NCI-H69 (cell line): ENCODE data around the gene CLEC16A.

ENCODE experiments used
- DNase-seq: peaks from one replicate; lab custom pipeline; 2025; lab: John Stamatoyannopoulos, UW

Gene CLEC16A, protein sequence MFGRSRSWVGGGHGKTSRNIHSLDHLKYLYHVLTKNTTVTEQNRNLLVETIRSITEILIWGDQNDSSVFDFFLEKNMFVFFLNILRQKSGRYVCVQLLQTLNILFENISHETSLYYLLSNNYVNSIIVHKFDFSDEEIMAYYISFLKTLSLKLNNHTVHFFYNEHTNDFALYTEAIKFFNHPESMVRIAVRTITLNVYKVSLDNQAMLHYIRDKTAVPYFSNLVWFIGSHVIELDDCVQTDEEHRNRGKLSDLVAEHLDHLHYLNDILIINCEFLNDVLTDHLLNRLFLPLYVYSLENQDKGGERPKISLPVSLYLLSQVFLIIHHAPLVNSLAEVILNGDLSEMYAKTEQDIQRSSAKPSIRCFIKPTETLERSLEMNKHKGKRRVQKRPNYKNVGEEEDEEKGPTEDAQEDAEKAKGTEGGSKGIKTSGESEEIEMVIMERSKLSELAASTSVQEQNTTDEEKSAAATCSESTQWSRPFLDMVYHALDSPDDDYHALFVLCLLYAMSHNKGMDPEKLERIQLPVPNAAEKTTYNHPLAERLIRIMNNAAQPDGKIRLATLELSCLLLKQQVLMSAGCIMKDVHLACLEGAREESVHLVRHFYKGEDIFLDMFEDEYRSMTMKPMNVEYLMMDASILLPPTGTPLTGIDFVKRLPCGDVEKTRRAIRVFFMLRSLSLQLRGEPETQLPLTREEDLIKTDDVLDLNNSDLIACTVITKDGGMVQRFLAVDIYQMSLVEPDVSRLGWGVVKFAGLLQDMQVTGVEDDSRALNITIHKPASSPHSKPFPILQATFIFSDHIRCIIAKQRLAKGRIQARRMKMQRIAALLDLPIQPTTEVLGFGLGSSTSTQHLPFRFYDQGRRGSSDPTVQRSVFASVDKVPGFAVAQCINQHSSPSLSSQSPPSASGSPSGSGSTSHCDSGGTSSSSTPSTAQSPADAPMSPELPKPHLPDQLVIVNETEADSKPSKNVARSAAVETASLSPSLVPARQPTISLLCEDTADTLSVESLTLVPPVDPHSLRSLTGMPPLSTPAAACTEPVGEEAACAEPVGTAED

DNA sequence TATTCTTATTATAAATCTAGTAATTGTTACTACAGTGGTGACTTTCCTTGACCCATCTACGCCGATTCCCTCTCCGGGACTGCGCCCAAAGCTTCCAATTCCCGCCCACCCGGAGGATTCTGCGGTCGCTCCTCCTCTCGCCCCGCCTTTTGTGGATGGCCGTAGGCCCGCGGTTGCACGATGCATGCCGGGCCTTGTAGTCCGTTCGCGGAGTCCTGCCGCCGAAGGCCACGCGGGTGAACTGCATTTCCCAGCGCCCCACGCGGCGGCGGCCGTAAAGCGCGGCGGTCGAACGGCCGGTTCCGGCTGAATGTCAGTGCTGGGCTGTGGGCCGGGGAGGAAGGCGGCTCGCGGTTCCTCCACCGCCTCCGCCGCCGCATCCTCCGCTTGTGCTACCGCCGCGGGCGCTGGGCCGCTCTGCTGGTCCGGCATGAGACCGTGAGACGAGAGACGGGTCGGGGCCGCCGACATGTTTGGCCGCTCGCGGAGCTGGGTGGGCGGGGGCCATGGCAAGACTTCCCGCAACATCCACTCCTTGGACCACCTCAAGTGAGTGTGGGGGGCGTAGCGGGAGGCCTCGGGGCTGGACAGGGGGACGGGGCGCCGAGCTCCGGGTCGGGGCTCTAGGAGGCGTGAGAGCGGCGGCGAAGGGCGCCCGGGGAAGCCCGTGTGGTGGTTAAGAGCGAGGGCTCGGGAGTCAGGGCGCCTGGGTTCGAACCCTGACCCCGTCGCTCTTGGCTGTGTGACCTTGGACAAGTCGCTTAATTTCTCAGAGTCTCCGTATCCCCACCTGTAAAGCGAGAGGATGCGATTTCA lies at the start of gene CLEC16A:
Gene CLEC16A (plus strand): TSS at position 316 of the 816 bp plus-strand sequence. CDS start 154 bp downstream, at position 470.
- DNase-seq: peak; percentile 99

DNA sequence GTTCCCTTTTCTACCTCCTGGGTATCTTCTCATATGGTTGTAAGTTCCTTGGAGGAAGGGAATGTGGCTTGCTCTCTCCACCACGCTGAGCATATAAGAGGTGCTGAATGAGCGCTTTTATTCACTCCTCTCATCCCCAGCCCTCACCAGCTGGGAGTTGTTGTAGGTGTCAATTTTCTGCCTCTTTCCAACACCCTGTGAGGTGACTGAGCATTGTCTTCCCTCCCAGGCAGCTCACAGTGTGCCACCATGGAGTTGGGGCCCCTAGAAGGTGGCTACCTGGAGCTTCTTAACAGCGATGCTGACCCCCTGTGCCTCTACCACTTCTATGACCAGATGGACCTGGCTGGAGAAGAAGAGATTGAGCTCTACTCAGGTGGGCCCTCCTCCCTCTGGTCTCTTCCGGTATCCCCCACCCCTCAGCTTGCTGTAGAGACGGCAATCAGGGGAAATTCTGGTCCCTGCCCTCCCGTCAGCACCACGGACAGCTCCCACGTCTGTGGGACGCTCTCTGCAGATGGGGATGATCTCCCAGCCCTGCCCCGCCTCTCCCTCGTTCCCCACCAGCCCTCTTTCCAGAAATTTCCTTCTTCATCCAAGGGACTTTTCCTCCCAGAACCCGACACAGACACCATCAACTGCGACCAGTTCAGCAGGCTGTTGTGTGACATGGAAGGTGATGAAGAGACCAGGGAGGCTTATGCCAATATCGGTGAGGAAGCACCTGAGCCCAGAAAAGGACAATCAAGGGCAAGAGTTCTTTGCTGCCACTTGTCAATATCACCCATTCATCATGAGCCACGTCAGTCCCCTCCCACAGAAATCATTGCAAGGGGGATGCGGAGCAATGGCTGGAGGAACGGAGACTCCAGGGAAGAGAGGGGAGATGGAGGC lies 49.1 kb upstream of the CLEC16A start:
- DNase-seq: no peak

DNA sequence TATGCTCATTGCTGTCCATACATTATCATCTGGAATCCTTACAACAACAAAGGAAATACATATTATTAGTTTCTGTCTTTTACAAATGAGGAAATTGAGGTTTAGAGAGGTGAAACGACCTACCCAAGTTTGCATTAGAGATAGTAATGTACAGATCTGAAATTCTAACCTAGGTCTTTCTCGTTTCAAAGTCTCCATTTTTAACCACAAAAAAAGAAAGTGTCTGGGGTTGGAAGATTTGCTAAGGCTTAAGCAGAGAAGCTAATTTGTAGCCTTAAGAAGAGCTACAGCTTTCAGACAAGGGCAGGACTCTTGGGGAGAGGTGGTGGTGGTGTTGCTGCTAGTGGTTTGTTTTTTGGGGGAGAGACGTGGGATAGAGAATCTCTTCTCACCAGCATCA lies 48.2 kb upstream of the CLEC16A start:
- no peak for DNase-seq

DNA sequence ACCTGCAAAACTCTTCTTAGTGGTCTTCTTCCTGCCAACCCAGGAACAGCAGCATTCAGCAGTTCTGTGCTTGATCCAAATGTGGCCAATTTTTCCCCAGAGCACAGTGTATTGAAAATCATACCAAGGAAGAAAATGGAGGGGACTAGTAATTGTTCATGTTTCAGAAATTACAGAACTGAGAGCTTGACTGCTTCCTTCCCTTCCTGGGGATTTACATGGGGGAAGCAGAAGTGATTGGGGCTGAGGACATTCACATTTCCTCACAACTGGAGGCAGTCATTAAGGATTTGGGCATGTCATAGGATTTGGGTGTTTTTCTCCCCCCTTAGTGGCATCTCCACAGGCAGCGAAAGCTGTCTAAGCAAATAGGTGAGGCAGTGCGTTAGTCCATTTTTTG lies 47.6 kb upstream of the CLEC16A start:
- no peak for DNase-seq

DNA sequence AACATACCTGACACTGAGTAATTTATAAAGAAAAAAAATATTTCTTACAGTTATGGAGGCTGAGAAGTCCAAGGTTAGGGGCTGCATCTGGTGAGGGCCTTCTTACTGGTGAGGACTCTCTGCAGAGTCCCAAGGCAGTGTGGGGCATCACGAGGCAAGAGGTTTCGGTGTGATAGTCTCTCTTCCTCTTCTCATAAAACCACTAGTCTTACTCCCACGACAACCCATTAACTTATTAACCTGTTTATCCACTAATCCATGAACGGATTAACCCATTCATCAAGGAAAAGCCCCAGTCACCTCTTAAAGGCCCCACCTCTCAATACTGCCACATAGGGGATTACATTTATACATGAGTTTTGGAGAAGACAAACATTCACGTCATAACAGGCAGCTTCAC lies 47.2 kb upstream of the CLEC16A start:
- DNase-seq: no peak

DNA sequence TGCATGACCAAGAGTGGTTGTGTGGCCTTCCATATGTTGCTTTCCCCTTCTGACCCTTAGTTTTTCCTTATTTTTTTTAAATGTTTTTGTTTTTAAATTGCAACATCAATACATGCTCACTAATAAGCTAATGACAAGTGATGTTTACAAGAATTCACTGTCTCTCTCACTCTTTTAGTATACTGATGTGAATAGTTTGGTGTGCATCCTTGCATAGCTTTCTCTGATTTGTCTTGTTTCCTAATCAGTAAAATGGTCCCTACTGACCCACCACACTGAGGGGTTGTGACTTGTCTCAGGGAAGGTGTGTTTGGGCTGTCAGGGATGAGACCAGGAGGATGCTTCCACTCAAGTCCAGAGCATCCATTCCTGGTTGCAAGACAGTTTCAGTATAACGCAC lies 41.4 kb upstream of the CLEC16A start:
- DNase-seq: no peak

DNA sequence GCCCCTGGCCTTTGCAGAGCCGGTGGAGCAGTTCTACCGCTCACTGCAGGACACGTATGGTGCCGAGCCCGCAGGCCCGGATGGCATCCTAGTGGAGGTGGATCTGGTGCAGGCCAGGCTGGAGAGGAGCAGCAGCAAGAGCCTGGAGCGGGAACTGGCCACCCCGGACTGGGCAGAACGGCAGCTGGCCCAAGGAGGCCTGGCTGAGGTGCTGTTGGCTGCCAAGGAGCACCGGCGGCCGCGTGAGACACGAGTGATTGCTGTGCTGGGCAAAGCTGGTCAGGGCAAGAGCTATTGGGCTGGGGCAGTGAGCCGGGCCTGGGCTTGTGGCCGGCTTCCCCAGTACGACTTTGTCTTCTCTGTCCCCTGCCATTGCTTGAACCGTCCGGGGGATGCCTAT lies 37.9 kb upstream of the CLEC16A start:
- no peak for DNase-seq

DNA sequence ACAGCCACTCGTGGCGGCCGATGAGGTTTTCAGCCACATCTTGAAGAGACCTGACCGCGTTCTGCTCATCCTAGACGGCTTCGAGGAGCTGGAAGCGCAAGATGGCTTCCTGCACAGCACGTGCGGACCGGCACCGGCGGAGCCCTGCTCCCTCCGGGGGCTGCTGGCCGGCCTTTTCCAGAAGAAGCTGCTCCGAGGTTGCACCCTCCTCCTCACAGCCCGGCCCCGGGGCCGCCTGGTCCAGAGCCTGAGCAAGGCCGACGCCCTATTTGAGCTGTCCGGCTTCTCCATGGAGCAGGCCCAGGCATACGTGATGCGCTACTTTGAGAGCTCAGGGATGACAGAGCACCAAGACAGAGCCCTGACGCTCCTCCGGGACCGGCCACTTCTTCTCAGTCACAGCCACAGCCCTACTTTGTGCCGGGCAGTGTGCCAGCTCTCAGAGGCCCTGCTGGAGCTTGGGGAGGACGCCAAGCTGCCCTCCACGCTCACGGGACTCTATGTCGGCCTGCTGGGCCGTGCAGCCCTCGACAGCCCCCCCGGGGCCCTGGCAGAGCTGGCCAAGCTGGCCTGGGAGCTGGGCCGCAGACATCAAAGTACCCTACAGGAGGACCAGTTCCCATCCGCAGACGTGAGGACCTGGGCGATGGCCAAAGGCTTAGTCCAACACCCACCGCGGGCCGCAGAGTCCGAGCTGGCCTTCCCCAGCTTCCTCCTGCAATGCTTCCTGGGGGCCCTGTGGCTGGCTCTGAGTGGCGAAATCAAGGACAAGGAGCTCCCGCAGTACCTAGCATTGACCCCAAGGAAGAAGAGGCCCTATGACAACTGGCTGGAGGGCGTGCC lies 37.2 kb upstream of the CLEC16A start:
- DNase-seq: no peak

DNA sequence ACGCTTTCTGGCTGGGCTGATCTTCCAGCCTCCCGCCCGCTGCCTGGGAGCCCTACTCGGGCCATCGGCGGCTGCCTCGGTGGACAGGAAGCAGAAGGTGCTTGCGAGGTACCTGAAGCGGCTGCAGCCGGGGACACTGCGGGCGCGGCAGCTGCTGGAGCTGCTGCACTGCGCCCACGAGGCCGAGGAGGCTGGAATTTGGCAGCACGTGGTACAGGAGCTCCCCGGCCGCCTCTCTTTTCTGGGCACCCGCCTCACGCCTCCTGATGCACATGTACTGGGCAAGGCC lies 36.7 kb upstream of the CLEC16A start:
- DNase-seq: peak; percentile 24

DNA sequence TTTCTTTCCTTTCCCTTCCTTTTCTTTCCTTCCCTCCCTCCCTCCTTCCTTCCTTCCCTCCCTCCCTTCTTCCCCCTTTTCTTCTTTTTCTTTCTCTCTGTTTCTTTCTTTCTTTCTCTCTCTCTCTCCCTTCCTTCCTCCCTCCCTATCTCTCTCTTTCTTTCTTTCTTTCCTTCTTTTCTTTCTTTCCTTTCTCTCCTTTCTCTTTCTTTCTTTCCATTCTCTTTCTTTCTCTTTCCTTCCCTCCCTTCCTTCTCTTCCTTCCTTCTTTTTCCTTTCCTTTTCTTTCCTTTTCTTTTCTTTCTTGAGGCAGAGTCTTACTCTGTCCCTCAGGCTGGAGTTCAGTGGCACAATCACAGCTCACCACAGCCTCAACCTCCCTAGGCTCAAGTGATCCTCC lies 33.1 kb upstream of the CLEC16A start:
- DNase-seq: no peak

DNA sequence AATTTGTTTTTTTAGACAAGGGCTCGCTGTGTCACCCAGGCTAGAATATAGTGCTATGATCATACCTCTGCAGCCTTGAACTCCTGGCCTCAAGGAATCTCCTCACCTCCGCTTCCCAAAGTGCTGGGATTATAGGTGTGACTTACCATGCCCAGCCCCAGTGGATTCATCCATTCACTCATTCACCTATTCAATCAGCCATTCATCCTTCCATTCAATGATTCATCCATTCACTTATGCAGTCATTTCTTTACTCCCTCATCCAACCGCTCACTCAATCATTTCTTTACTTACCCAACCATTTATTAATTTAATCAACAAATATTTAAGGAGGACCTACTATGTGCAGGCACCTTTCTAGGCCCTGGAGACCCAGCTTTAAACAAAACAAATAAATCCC lies 27.8 kb upstream of the CLEC16A start:
- DNase-seq: no peak

DNA sequence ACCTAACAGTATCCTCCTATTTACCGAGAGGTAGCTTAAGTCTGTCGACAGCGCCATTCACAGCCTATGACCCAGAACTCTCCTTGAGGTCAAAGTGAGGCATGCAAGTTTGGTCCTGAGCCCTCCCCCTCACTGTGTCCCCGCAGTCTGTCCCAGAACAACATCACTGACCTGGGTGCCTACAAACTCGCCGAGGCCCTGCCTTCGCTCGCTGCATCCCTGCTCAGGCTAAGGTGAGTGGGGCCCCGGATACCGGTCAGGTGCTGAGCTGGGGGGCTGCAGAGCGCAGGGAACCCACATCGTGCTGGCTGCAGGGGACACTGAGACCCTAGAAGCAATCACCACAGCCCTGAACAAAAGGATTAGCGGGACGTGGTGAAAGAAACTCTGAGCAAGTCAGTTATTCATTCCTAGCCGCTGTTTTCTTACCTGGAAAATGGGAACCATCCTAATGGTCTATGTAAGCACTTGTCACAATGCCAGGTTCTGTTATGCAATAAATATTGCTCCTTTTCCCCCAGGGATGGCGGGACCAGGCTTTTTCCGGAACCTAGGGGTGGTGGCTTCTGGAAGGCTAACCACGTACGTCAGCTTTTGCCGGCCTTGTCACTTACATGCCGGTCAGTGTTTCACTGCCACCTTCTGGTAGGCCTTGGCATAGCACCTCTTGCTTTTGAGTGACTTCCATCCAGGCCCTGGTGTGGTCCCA lies 25.9 kb upstream of the CLEC16A start:
- DNase-seq: peak; percentile 90

DNA sequence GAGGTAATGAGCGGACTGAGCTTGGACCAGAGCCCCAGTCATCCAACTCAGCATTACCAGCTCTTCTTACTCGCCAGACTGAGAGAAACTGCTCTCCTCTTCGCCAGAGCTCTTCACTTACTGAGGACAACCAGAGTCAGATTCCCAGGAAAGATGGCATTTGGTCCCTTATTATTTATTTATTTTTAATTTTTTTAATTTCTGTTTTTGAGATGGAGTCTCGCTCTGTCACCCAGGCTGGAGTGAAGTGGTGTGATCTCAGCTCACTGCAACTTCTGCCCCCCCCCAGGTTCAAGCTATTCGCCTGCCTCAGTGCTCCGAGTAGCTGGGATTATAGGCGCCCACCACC lies 25.4 kb upstream of the CLEC16A start:
- no peak for DNase-seq

DNA sequence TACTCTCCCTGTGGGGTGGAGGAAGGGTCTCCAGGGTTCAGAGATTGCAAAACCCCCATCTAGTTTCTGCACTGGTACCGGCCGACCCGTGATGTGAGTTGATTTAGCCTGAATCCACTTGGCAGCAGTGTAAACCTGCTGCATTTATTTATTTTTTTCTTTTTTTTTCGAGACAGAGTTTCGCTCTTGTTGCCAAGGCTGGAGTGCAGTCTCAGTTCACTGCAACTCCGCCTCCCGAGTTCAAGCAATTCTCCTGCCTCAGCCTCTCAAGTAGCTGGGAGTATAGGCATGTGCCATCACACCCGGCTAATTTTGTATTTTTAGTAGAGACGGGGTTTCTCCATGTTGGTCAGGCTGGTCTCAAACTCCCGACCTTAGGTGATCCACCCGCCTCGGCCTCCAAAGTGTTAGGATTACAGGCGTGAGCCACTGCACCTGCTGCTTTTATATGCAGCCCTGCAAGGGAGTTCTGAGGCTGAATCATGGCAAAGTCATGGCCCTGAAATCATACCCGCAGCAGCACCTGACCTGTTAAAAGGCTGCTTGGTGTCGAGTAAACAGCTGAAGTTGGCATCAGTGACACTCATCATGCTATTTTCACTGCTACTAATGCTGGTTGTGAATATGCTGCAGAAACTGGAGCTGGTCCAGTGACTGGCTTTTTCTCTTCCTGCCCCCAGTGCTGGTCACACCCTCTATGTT lies 23.5 kb upstream of the CLEC16A start:
- DNase-seq: no peak

DNA sequence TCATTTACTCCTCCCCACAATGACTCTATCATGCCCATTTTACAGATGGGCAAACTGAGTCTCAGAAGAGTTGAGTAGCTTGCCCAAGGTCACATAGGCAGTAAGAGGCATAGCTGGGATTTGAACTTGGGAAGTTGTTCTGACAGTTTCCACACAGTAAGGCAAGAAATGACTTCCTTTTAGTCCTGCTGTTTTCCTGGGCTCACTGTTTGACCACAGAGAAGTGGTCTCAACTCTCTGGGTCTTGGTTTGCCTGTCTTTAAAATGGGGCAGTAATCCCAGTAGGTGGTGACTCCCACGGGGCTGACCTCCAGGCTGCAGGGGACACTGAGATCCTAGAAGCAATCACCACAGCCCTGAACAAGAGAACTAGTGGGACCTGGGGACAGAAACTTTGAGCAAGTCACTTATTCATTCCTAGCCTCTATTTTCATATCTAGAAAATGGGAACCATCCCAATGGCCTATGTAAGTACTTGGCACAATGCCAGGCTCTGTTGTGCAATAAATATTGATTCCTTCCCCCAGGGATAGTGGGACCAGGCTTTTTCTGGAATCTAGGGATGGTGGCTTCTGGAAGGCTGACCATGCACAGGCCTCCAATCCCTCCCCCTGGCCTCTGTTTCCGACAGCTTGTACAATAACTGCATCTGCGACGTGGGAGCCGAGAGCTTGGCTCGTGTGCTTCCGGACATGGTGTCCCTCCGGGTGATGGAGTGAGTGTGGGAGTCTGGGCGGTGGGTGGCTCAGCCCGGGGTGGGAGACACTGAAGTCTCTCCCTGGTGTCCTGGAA lies 22.6 kb upstream of the CLEC16A start:
- no peak for DNase-seq

DNA sequence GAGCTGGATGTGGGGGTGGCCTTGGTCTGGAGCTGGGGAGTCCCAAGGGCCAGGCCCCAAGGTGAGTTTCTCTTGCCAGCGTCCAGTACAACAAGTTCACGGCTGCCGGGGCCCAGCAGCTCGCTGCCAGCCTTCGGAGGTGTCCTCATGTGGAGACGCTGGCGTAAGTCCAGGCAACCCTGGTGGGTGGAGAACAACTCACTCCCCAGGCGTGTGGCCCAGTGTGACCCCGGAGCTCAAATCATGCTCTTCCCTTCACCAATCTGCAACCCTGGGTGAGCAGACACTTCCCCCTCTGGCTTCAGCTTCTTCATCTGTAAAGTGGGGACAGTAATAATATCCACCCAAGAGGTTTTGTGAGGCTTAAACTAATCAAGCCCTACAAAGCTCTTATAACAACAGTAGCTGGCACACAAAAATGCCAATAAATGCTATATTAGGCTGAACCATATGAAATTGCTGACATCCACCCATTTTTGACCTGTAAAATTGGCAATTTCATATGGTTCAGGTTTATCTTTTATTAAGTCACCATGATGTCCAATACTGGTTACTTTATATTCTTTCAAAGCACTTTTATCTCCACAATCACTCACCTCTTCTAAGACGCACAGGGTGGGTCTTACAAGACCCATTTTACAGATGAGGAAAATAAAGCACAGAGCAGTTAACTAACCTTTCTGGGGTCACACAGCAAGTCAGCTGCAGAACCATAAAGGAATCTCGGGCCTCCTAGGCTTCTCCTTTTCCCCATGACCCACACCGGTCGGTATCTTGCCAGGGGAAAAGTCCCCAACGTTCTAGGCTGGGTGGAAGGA lies 21.8 kb upstream of the CLEC16A start:
- peak; percentile 34 for DNase-seq

DNA sequence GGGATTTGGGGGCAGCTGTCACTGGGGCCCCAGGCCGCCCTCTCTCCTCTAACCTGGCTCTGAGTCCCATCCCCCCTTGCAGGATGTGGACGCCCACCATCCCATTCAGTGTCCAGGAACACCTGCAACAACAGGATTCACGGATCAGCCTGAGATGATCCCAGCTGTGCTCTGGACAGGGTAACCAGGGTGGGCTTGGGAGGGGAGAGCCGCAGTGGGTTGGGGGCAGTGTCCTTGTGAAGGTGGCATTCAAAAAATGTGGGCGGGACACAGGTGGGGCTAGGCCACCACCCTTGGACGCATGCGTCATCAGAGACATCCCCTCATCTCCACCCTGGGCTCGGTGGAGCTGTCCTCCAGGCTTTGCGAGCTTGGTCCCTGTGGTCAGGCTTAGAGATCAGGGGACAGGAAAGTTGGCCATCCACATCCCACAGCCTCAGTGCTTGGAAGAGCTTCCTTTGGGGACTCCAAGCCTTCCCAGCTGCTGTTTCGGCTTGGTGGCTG lies 21.2 kb upstream of the CLEC16A start:
- no peak for DNase-seq
